WTC11 (cell line): ENCODE results near the gene TEC.

Experiments
- AFF4 ChIP-seq: sonication (generic); formaldehyde crosslinking; IDR thresholded peaks from 2 replicates; pipeline ENCODE4 v1.8.1; 2023; ENCODE audit warnings: mild to moderate bottlenecking, missing genetic modification reagents, borderline replicate concordance
- ATF1 ChIP-seq: sonication (generic); formaldehyde crosslinking; IDR thresholded peaks from 2 replicates; pipeline ENCODE4 v1.8.1; 2023; ENCODE audit warnings: mild to moderate bottlenecking, moderate library complexity, missing genetic modification reagents
- CREB1 ChIP-seq: sonication (generic); formaldehyde crosslinking; IDR thresholded peaks from 2 replicates; pipeline ENCODE4 v1.8.0; 2023; ENCODE audit warnings: mild to moderate bottlenecking, missing genetic modification reagents
- CTCF ChIP-seq: fragments of 200-600 bp; IDR thresholded peaks from 2 replicates; pipeline ENCODE4 v1.8.0; 2022; ENCODE audit warnings: antibody characterized with exemption
- MAX ChIP-seq: sonication (generic); formaldehyde crosslinking; IDR thresholded peaks from 2 replicates; pipeline ENCODE4 v1.8.0; 2022; ENCODE audit warnings: mild to moderate bottlenecking, missing genetic modification reagents
- ZSCAN18 ChIP-seq: fragments of 250-450 bp; sonication (Bioruptor Pico); IDR thresholded peaks from 2 replicates; pipeline ENCODE4 v2.1.2; 2022; ENCODE audit warnings: mild to moderate bottlenecking, moderate library complexity

GRCh38 chr4:48114412-48114811 lies 155.2 kb downstream of the TEC start:
- TF ChIP-seq MAX (CRISPR knock-in tag): no peak
- TF ChIP-seq CREB1 (CRISPR knock-in tag): no peak
- TF ChIP-seq AFF4 (CRISPR knock-in tag): no peak
- TF ChIP-seq CTCF: no peak
- no peak for TF ChIP-seq ATF1 (CRISPR knock-in tag)
- no peak for TF ChIP-seq ZSCAN18
